SK-N-SH treated with all-trans-retinoic acid at 6 μM for 48 hours (cell line): ENCODE results near the gene ARHGAP21.
A peak's percentile ranks its signal among the peaks of the same experiment; 100 is the strongest.

Experiments
- ATAC-seq: fragments of 200-7000 bp; cut with Tn5 transposase; 3 replicates; pipeline ENCODE4 v1.9.1; 2020; ENCODE audit warnings: mild to moderate bottlenecking, moderate library complexity
- ARNTL ChIP-seq: fragments of 450-650 bp; formaldehyde crosslinking; IDR thresholded peaks from 2 replicates; pipeline ENCODE4 v1.5.0; 2020; ENCODE audit warnings: low read depth, mild to moderate bottlenecking, moderate library complexity, borderline replicate concordance
- BACH2 ChIP-seq: fragments of 250-450 bp; sonication (Bioruptor Pico); IDR thresholded peaks from 2 replicates; pipeline ENCODE4 v1.9.0; 2021; ENCODE audit warnings: mild to moderate bottlenecking, borderline replicate concordance
- CREB5 ChIP-seq: fragments of 250-450 bp; sonication (Bioruptor Pico); IDR thresholded peaks from 2 replicates; pipeline ENCODE4 v1.5.1; 2020; ENCODE audit warnings: low read depth, mild to moderate bottlenecking, moderate library complexity
- CSDC2 ChIP-seq: fragments of 250-450 bp; sonication (Bioruptor Pico); IDR thresholded peaks from 2 replicates; pipeline ENCODE4 v1.5.0; 2020; ENCODE audit warnings: mild to moderate bottlenecking, moderate library complexity
- CSRNP3 ChIP-seq: fragments of 250-450 bp; sonication (Bioruptor Pico); IDR thresholded peaks from 2 replicates; pipeline ENCODE4 v1.5.1; 2021; ENCODE audit warnings: mild to moderate bottlenecking, moderate library complexity
- ESRRG ChIP-seq: fragments of 250-450 bp; sonication (Bioruptor Pico); IDR thresholded peaks from 2 replicates; pipeline ENCODE4 v1.6.1; 2021; ENCODE audit warnings: mild to moderate bottlenecking
- ISL1 ChIP-seq: fragments of 250-450 bp; sonication (Bioruptor Pico); IDR thresholded peaks from 2 replicates; pipeline ENCODE4 v2.1.2; 2022; ENCODE audit warnings: mild to moderate bottlenecking, moderate library complexity
- OSR1 ChIP-seq: fragments of 250-450 bp; sonication (Bioruptor Pico); IDR thresholded peaks from 2 replicates; pipeline ENCODE4 v1.8.0; 2022; ENCODE audit warnings: moderate library complexity, mild to moderate bottlenecking, inconsistent platforms
- PATZ1 ChIP-seq: fragments of 250-450 bp; sonication (Bioruptor Pico); IDR thresholded peaks from 2 replicates; pipeline ENCODE4 v1.8.0; 2020; ENCODE audit warnings: mild to moderate bottlenecking, moderate library complexity, borderline replicate concordance
- POU6F1 ChIP-seq: fragments of 250-450 bp; sonication (Bioruptor Pico); IDR thresholded peaks from 2 replicates; pipeline ENCODE4 v1.8.0; 2021; ENCODE audit warnings: low read depth, mild to moderate bottlenecking, moderate library complexity, borderline replicate concordance
- PPARA ChIP-seq: fragments of 250-450 bp; sonication (Bioruptor Pico); IDR thresholded peaks from 2 replicates; pipeline ENCODE4 v1.5.0; 2020; ENCODE audit warnings: mild to moderate bottlenecking, borderline replicate concordance
- RARB ChIP-seq: fragments of 250-450 bp; sonication (Bioruptor Pico); IDR thresholded peaks from 2 replicates; pipeline ENCODE4 v1.8.0; 2021; ENCODE audit warnings: mild to moderate bottlenecking, moderate library complexity
- SNAI2 ChIP-seq: fragments of 250-450 bp; sonication (Bioruptor Pico); IDR thresholded peaks from 2 replicates; pipeline ENCODE4 v1.5.0; 2020; ENCODE audit warnings: mild to moderate bottlenecking, moderate library complexity
- TCF4 ChIP-seq: fragments of 250-450 bp; sonication (Bioruptor Pico); IDR thresholded peaks from 2 replicates; pipeline ENCODE4 v1.8.0; 2021; ENCODE audit warnings: mild to moderate bottlenecking, moderate library complexity, borderline replicate concordance
- TOX ChIP-seq: fragments of 250-450 bp; sonication (Bioruptor Pico); IDR thresholded peaks from 2 replicates; pipeline ENCODE4 v1.8.0; 2021; ENCODE audit warnings: mild to moderate bottlenecking, moderate library complexity, borderline replicate concordance
- ZFP3 ChIP-seq: fragments of 250-450 bp; sonication (Bioruptor Pico); IDR thresholded peaks from 2 replicates; pipeline ENCODE4 v1.5.0; 2020; ENCODE audit warnings: mild to moderate bottlenecking, moderate library complexity
- ZFP30 ChIP-seq: fragments of 450-650 bp; formaldehyde crosslinking; IDR thresholded peaks from 2 replicates; pipeline ENCODE4 v1.5.0; 2022; ENCODE audit warnings: mild to moderate bottlenecking, moderate library complexity
- ZNF565 ChIP-seq: fragments of 450-650 bp; formaldehyde crosslinking; conservative IDR thresholded peaks from 2 replicates; pipeline ENCODE4 v1.5.0; 2020; ENCODE audit warnings: low read depth, mild to moderate bottlenecking, moderate library complexity
- ZNF70 ChIP-seq: fragments of 450-650 bp; formaldehyde crosslinking; IDR thresholded peaks from 2 replicates; pipeline ENCODE4 v1.5.0; 2020; ENCODE audit warnings: mild to moderate bottlenecking, moderate library complexity
- ZNF8 ChIP-seq: fragments of 450-650 bp; formaldehyde crosslinking; IDR thresholded peaks from 2 replicates; pipeline ENCODE4 v1.5.0; 2020; ENCODE audit warnings: mild to moderate bottlenecking, moderate library complexity
- TF ChIP-seq, protein P1 (sequence below): fragments of 250-450 bp; sonication (Bioruptor Pico); IDR thresholded peaks from 2 replicates; pipeline ENCODE4 v1.5.0; 2020; ENCODE audit warnings: mild to moderate bottlenecking, moderate library complexity

The ARHGAP21 gene

GRCh38 chr10:24642921-24643678, 80.6 kb downstream of the ARHGAP21 start:
- peak; percentile 97 for ATAC-seq
- TF ChIP-seq ZFP30 (CRISPR knock-in tag), result no peak
- TF ChIP-seq CSRNP3 (CRISPR knock-in tag), result no peak
- no peak for TF ChIP-seq CREB5
- TF ChIP-seq ZNF70, result no peak
- no peak for TF ChIP-seq SNAI2 (CRISPR knock-in tag)
- TF ChIP-seq TOX (CRISPR knock-in tag), result no peak
- no peak for TF ChIP-seq ZNF8 (CRISPR knock-in tag)
- TF ChIP-seq ZFP3 (CRISPR knock-in tag), result peak; percentile 97

GRCh38 chr10:24639124-24639523, 84.6 kb downstream of the ARHGAP21 start:
- no peak for ATAC-seq
- TF ChIP-seq OSR1 (CRISPR knock-in tag) (no peak), ESRRG (CRISPR knock-in tag) (no peak), CSDC2 (CRISPR knock-in tag) (no peak), POU6F1 (CRISPR knock-in tag) (no peak), ZFP3 (CRISPR knock-in tag) (no peak), PPARA (CRISPR knock-in tag) (no peak), PATZ1 (CRISPR knock-in tag) (no peak), RARB (no peak), ARNTL (CRISPR knock-in tag) (no peak), BACH2 (CRISPR knock-in tag) (no peak), CSRNP3 (CRISPR knock-in tag) (no peak), ZFP30 (CRISPR knock-in tag) (no peak), ISL1 (CRISPR knock-in tag) (no peak), CREB5 (no peak), ZNF565 (no peak), TOX (CRISPR knock-in tag) (no peak), ZNF70 (no peak), ZNF8 (CRISPR knock-in tag) (no peak), TCF4 (CRISPR knock-in tag) (no peak)
- TF ChIP-seq, protein P1, sequence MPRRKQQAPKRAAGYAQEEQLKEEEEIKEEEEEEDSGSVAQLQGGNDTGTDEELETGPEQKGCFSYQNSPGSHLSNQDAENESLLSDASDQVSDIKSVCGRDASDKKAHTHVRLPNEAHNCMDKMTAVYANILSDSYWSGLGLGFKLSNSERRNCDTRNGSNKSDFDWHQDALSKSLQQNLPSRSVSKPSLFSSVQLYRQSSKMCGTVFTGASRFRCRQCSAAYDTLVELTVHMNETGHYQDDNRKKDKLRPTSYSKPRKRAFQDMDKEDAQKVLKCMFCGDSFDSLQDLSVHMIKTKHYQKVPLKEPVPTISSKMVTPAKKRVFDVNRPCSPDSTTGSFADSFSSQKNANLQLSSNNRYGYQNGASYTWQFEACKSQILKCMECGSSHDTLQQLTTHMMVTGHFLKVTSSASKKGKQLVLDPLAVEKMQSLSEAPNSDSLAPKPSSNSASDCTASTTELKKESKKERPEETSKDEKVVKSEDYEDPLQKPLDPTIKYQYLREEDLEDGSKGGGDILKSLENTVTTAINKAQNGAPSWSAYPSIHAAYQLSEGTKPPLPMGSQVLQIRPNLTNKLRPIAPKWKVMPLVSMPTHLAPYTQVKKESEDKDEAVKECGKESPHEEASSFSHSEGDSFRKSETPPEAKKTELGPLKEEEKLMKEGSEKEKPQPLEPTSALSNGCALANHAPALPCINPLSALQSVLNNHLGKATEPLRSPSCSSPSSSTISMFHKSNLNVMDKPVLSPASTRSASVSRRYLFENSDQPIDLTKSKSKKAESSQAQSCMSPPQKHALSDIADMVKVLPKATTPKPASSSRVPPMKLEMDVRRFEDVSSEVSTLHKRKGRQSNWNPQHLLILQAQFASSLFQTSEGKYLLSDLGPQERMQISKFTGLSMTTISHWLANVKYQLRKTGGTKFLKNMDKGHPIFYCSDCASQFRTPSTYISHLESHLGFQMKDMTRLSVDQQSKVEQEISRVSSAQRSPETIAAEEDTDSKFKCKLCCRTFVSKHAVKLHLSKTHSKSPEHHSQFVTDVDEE, result no peak
